Skeletal muscle satellite cell (primary cell): ENCODE results near the gene RNF11.
A peak's percentile ranks its signal among the peaks of the same experiment; 100 is the strongest.

Experiments
- H3K27me3 ChIP-seq: 2 replicates; pipeline ENCODE4 v1.7.0; 2013; ENCODE audit warnings: low read length; ENCODE audit not compliant: control insufficient read depth, insufficient read depth
- H3K36me3 ChIP-seq: 2 replicates; pipeline ENCODE4 v1.7.0; 2013; ENCODE audit warnings: mild to moderate bottlenecking, control low read depth, low read length; ENCODE audit not compliant: insufficient read depth
- H3K4me1 ChIP-seq: 2 replicates; pipeline ENCODE4 v1.7.0; 2013; ENCODE audit warnings: low read length; ENCODE audit not compliant: control insufficient read depth, insufficient read depth
- H3K4me2 ChIP-seq: 2 replicates; pipeline ENCODE4 v1.7.0; 2013; ENCODE audit warnings: mild to moderate bottlenecking, low read length
- H3K4me3 ChIP-seq: 2 replicates; pipeline ENCODE4 v1.7.0; 2013; ENCODE audit warnings: low read length
- H3K9ac ChIP-seq: 2 replicates; pipeline ENCODE4 v1.7.0; 2013; ENCODE audit warnings: mild to moderate bottlenecking, low read depth, low read length, moderate library complexity
- H3K9me3 ChIP-seq: replicated peaks from 2 replicates; pipeline ENCODE4 v1.7.0; 2013; ENCODE audit warnings: mild to moderate bottlenecking, control low read depth, low read length

Gene RNF11

DNA sequence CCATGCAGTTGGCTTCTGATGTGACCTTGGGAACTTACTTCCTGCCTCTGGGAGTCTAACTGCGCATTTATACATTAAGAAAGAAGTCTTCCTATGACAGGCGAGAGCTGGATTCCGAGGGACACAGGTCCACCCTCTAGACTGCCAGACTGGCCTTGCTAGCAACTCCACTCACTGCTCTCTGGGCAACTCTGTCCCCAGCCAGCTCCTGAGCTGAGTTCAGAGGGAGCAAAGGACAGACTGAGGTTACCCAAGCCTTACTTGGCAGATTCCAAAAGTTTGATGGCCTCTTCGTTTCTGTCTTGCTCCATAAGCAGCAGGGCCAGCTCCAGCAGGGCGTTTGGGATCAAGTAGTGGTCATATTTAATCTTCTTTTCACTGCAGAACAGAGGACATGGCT is 52.5 kb downstream of the RNF11 start:
- H3K27me3 ChIP-seq, result no peaks in the 10 kb centered on the region
- no peaks in the 10 kb centered on the region for H3K9me3 ChIP-seq
- no peak overlapping the region for H3K4me2 ChIP-seq
- H3K9ac ChIP-seq, result no peak overlapping the region
- H3K4me1 ChIP-seq, result no peaks in the 10 kb centered on the region
- no peaks in the 10 kb centered on the region for H3K36me3 ChIP-seq
- no peak overlapping the region for H3K4me3 ChIP-seq

DNA sequence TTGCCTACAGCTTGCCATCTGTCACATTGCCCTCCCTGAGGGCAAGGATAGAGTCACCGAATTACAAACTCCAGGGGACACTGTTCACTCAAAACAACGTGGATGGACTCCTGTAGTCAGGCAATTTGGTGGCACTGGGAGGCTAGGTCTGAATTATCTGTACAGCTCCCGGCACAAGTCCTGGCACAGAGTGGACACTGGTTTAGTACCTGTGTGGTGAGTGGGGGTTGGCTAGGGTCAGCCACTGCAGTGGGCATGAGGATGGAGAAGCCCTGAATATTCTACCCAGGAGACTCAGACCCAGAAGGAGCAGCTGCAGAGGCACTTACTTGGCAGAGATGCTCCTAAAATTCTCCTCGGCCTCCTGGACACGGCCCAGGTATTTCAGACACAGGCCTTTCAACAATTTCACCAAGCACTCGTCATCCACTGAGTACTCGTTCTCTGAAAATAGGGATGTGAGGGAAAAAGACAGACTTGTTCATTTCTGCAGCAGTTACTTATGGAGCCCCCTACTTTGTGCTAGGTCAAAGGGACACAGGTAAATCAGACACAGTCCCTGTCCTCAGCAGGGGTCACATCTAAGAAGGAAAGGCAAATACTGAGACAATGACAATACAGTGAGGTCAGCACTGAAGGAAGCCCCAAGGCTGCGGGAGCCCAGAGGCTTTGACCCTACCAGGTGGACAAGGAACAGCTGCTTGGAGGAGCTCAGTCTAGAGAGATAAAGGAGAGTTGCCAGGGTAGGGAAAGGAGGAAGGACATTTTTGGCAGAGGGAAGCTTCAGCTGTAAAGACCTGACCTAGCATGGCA is 53.8 kb downstream of the RNF11 start:
- Histone ChIP-seq H3K4me3 (no peak overlapping the region), H3K4me2 (no peak overlapping the region), H3K4me1 (peaks cover 5% of the 10 kb centered on the region), H3K9ac (no peak overlapping the region), H3K27me3 (no peaks in the 10 kb centered on the region), H3K9me3 (no peaks in the 10 kb centered on the region), H3K36me3 (no peaks in the 10 kb centered on the region)

DNA sequence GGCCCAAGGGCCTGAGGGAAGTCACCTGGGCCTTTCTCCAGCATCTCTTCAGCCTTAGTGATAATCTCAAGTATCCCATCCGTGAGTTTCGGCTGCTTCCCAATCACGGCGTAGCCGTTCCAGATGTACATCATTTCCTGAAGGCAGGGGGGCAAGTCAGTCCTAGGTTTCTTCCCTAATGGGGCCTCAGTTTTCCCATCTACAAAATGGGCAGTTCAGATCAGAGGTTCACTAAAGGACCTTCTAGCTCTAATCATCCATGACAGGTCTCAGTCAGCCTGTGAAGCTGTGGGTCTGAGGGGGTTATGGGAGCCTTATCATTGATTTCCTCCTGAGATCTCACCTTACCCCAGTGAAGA is 54.4 kb downstream of the RNF11 start:
- H3K9ac ChIP-seq, result no peak overlapping the region
- no peak overlapping the region for H3K4me2 ChIP-seq
- no peaks in the 10 kb centered on the region for H3K9me3 ChIP-seq
- H3K27me3 ChIP-seq, result no peaks in the 10 kb centered on the region
- peaks cover 8% of the 10 kb centered on the region for H3K4me1 ChIP-seq
- no peaks in the 10 kb centered on the region for H3K36me3 ChIP-seq
- no peak overlapping the region for H3K4me3 ChIP-seq

DNA sequence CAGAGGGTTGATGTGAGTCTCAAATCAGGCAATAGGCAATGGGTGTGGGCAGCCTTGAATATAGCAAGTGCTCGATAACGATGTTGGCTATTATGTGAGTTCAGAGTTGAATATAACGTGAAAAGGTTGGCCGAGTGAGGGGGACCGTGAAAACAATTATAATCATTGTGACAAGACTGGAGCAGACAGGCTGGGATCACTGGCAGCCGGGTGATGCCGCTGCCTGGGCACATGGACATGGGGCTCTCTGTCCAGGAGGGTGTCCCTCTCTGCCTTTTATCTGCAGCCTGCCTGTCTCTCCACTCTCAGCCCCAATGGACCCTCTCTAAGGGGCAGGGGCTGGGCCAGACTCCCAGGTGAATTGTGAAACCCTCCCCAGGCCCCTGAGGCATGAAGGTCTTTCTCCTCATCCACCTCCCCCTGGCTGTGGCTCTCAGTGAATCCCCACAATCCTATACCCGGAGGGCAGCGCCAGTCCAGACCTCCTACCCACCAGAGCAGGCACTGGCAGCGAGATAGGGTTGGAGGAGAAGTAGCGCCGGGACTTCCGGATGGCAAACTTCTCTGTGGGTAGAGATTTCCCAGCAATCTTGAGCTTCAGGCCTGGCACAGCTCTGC is 57.9 kb downstream of the RNF11 start:
- no peaks in the 10 kb centered on the region for H3K36me3 ChIP-seq
- no peak overlapping the region for H3K9ac ChIP-seq
- no peaks in the 10 kb centered on the region for H3K27me3 ChIP-seq
- H3K9me3 ChIP-seq, result no peaks in the 10 kb centered on the region
- no peak overlapping the region for H3K4me2 ChIP-seq
- no peak overlapping the region for H3K4me3 ChIP-seq
- peaks cover 20% of the 10 kb centered on the region for H3K4me1 ChIP-seq

DNA sequence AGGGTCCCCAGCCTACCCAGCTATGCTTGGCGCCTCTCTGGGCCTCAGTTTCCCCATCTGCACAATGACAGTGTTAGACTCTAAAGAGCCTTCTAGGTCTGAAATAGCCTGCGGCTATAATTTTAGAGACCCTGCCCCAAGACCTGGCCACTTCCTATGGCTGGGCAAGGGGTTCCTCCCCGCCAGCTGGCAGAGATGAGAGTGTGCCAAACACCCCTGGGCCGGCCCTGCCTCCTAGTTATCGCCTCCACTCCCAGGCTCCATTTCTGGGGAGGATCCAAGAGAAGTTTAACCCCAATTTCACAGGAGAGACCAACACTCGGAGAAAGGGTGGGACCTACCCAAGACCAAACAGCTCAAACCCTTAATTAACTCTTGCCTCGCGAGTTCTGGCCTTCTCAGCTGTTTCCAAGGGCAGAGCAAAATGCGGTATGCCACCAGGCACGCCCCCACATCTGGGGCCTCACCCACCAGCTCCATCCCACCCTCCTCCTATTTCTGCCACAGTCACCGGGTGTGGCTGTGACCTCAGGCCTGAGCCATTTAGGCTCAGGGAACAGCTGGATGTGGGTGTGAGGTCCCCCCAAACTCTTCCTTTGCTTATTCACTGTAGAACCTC is 58.6 kb downstream of the RNF11 start:
- H3K4me2 ChIP-seq, result no peak overlapping the region
- H3K9ac ChIP-seq, result no peak overlapping the region
- H3K27me3 ChIP-seq, result no peaks in the 10 kb centered on the region
- H3K4me1 ChIP-seq, result peaks cover 20% of the 10 kb centered on the region
- H3K9me3 ChIP-seq, result no peaks in the 10 kb centered on the region
- no peaks in the 10 kb centered on the region for H3K36me3 ChIP-seq
- H3K4me3 ChIP-seq, result no peak overlapping the region

DNA sequence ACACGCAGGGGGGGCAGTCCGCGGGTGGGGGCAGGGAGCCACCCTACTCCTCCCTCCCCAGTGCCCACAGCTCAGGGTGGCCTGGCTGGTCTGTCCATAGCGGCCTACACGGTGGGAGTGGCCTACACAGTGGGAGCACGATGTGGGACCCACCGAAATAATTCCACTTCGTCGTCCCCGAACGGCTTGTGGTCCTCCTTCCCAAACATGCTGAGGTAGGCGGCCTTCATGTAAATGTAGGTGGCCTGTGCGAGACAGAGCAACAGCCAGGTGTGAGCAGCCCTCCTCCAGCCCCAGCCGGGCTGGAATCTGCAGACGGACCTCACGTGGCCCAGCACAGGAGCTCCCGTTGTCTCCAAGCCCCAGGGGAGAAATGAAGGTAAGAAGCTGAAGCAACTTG is 59.9 kb downstream of the RNF11 start:
- H3K4me3 ChIP-seq, result no peak overlapping the region
- no peaks in the 10 kb centered on the region for H3K36me3 ChIP-seq
- H3K9me3 ChIP-seq, result no peaks in the 10 kb centered on the region
- H3K4me1 ChIP-seq, result peaks cover 20% of the 10 kb centered on the region
- peak overlapping the region; percentile 79 for H3K9ac ChIP-seq
- H3K4me2 ChIP-seq, result no peak overlapping the region
- no peaks in the 10 kb centered on the region for H3K27me3 ChIP-seq

DNA sequence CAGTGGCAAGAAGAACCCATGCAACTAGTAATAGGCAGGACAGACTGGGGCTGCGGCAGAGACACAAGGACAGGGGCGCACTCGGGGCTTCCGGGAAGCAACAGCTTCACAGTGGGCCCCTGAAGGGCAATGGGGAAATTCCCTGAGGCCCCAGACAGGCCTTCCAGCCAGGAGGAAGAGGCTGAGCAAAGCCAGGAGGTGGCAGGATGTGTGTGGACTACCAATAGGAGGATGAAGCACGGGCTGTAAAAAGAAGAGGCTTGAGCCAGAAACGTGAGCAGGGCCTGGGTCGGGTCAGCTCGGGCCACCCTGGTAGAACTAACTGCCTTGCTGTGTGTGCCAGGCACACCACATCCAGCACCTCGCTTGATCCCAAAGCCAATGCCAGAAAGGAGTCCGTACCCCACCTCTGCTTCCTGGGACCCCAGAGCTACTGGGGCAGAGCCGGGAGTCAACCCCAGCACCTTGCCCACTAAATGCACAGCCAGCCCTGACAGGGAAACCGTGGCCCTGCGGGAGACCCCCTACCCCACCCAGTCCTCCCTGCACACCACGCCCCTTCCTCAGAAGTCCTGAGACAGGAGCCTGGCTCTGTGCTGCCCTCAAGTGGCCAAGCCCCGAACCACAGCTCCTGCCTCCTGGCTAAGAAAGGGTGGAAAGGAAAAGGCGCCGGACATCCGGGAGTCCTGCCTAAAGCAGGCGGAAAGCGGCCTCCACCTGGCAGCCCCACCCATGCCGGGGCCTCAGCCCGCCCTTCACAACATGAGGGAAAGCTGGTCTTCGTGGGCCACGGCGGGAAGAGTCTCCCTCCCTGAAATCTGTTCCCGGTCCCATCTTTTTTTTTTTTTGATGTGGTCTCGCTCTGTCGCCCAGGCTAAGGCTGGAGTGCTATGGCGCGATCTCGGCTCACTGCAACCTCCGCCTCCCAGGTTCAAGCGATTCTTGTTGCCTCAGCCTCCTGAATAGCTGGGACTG is 60.6 kb downstream of the RNF11 start:
- Histone ChIP-seq H3K9me3 (no peaks in the 10 kb centered on the region), H3K4me2 (peak overlapping the region; percentile 85), H3K4me1 (peaks cover 20% of the 10 kb centered on the region), H3K36me3 (no peaks in the 10 kb centered on the region), H3K4me3 (peak overlapping the region; percentile 65), H3K9ac (peak overlapping the region; percentile 79), H3K27me3 (no peaks in the 10 kb centered on the region)

DNA sequence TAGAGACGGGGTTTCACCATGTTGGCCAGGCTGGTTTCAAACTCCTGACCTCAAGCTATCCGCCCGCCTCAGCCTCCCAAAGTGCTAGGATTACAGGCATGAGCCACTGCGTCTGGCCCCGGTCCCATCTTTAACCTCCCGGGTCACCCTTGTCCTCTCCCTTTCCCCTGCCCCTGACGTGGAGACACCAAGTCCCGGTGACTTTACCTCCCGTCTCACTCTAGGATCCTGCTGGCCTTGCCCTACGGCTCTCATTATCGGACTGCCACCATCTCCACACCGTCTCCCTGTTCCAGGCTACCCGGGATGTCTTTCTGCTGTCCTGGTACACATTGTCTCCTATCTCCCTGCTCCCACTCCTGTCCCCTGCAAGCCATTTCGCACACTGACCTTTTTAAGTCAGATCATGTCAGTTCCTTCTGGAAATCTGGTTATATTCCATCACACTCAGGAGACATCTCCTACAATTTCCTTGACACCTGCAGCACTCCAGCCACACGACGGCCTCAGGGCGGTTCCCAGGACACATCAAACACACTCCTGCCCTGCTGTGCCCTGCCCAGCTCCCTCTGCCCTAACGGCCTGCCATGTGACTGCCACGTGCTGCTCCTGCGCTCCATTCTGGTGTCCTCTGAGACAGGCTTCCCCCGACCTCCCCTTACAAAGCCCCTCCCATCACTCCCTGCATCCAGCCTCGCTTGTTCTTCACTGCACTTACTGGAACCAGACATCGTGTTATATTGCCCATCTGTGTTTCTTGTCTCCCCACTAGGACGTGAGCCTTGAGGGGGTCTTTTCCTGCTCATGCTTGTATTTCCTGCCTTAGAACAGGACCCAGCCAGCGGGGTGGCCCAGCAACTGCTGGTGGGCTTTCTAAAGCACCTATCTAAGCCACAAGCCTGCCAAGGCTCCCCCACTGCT is 61.6 kb downstream of the RNF11 start:
- H3K4me3 ChIP-seq, result peak overlapping the region; percentile 65
- no peaks in the 10 kb centered on the region for H3K36me3 ChIP-seq
- H3K27me3 ChIP-seq, result no peaks in the 10 kb centered on the region
- peaks cover 20% of the 10 kb centered on the region for H3K4me1 ChIP-seq
- peak overlapping the region; percentile 85 for H3K4me2 ChIP-seq
- no peaks in the 10 kb centered on the region for H3K9me3 ChIP-seq
- H3K9ac ChIP-seq, result peak overlapping the region; percentile 79

DNA sequence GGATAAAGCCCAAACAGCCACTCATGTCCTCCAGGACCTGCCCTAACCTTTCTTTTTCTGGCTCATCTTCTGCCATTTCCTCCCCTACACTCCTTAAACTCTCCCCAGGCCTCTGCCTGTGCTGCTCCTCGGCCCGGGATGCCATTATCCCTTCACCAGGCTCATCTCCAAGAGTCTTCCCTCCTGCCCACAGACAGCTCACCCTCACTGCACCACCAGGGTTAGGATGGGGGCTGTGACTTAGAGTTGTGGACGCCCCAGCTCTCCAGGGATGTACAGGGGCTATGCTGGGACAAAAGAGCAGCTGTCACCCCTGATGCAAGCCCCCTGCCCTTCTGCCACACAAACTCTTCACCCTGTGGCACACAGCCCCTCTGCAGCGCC is 62.2 kb downstream of the RNF11 start:
- no peaks in the 10 kb centered on the region for H3K36me3 ChIP-seq
- no peak overlapping the region for H3K9ac ChIP-seq
- H3K9me3 ChIP-seq, result no peaks in the 10 kb centered on the region
- no peaks in the 10 kb centered on the region for H3K27me3 ChIP-seq
- H3K4me1 ChIP-seq, result peaks cover 20% of the 10 kb centered on the region
- no peak overlapping the region for H3K4me3 ChIP-seq
- H3K4me2 ChIP-seq, result no peak overlapping the region

DNA sequence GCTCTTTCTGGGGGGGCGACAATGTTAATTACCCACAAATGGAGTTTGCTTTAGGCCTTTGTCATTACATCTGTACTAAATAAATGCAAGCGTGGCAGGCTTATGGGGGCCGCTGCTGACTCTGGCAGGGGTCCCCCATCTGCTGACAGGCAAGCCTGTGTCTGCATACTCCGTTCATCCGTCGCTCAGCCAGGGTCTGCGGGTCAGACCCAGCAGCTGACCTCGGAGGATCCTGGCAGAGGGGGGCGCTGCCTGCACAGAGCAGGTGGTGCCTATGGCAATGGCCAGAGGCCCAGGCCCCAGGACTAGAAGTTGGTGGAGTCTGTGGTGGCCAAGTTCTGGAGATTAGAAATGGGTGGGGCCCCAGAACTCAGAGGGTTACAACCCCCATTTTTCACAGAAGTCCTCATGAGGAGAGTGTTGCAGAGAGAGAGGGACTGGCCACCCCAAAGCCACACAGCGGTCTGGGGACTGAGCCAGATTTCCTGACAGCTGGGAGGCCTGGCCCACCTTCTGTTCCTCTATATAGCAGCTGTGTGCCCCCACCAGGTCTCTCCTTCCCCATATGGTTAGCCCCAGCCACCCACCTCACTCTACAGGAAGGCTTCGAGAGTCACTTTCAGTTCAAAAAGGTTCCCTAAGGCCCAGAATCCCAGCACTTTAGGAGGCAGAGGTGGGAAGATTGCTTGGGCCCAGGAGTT is 63.3 kb downstream of the RNF11 start:
- peaks cover 20% of the 10 kb centered on the region for H3K4me1 ChIP-seq

More for the DNA sequence above, 63.3 kb downstream of the RNF11 start:
- Histone ChIP-seq H3K9me3 (no peaks in the 10 kb centered on the region), H3K4me2 (no peak overlapping the region), H3K4me3 (no peak overlapping the region), H3K27me3 (no peaks in the 10 kb centered on the region), H3K9ac (no peak overlapping the region), H3K36me3 (no peaks in the 10 kb centered on the region)
